ENCODE data around the gene CR1.
"Not testable (repeated sequence)": the region's sequence is repeated elsewhere in the genome, so short reads cannot be mapped to it uniquely, and the experiment has no call there.

Gene CR1

GRCh38 chr1:207495801-207496792 is at the start of gene CR1:
Gene CR1, plus strand, starts transcription at chr1:207496157. Its CDS starts 111 bp downstream, at chr1:207496268.
- intact Hi-C loops (cut with DNase I): loop anchor here (5.0 kb wide), 2 partner anchors 444 to 864 kb away; partner anchors contain the start of genes PFKFB2 and YOD1
- DNase-seq: peak in 4 of 10 donors; percentile 49 to 83 (median 70)

GRCh38 chr1:207453710-207454045 is 42.3 kb upstream of the CR1 start:
- intact Hi-C loops (cut with DNase I): no loop called here
- DNase-seq: no peak

- DNase-seq: peak in 8 of 10 donors; percentile 11 to 89 (median 36)
- intact Hi-C loops (cut with DNase I): no loop called here
Measured at GRCh38 chr1:207454046-207454964, 41.7 kb upstream of the CR1 start, which contains the start of gene CR2. Gene CR2, plus strand, starts transcription at chr1:207454328. Its CDS starts 91 bp downstream, at chr1:207454419.

- intact Hi-C loops (cut with DNase I): no loop called here
- no peak for DNase-seq
Measured at GRCh38 chr1:207455183-207455754, 40.7 kb upstream of the CR1 start.

GRCh38 chr1:207458414-207458813 is 37.5 kb upstream of the CR1 start:
- no peak for DNase-seq
- intact Hi-C loops (cut with DNase I): no loop called here

- intact Hi-C loops (cut with DNase I): no loop called here
- no peak for DNase-seq
Measured at GRCh38 chr1:207459008-207459407, 36.9 kb upstream of the CR1 start.

- DNase-seq: no peak
- intact Hi-C loops (cut with DNase I): no loop called here
Measured at GRCh38 chr1:207461649-207462048, 34.3 kb upstream of the CR1 start.

GRCh38 chr1:207462535-207462934 is 33.4 kb upstream of the CR1 start:
- DNase-seq: no peak
- intact Hi-C loops (cut with DNase I): no loop called here

GRCh38 chr1:207463021-207463420 is 32.9 kb upstream of the CR1 start:
- no peak for DNase-seq
- intact Hi-C loops (cut with DNase I): no loop called here

- no peak for DNase-seq
- intact Hi-C loops (cut with DNase I): no loop called here
Measured at GRCh38 chr1:207463571-207463970, 32.4 kb upstream of the CR1 start.

GRCh38 chr1:207470927-207471326 is 25.0 kb upstream of the CR1 start:
- DNase-seq: no peak
- intact Hi-C loops (cut with DNase I): no loop called here

GRCh38 chr1:207474210-207474609 is 21.7 kb upstream of the CR1 start:
- intact Hi-C loops (cut with DNase I): no loop called here
- DNase-seq: no peak

GRCh38 chr1:207486198-207486597 is 9.8 kb upstream of the CR1 start:
- intact Hi-C loops (cut with DNase I): no loop called here

GRCh38 chr1:207487636-207488035 is 8.3 kb upstream of the CR1 start:
- no peak for DNase-seq

More at GRCh38 chr1:207486198-207486597, 9.8 kb upstream of the CR1 start:
- DNase-seq: no peak

GRCh38 chr1:207493212-207493611 is 2.7 kb upstream of the CR1 start:
- DNase-seq: no peak
- intact Hi-C loops (cut with DNase I): no loop called here

More at GRCh38 chr1:207487636-207488035, 8.3 kb upstream of the CR1 start:
- intact Hi-C loops (cut with DNase I): no loop called here

GRCh38 chr1:207494171-207494570 is 1.8 kb upstream of the CR1 start:
- DNase-seq: no peak
- intact Hi-C loops (cut with DNase I): no loop called here

- not testable (repeated sequence) for DNase-seq
- intact Hi-C loops (cut with DNase I): loop anchor here (5.0 kb wide), 2 partner anchors 443 to 863 kb away; partner anchors contain the start of genes PFKFB2 and YOD1
Measured at GRCh38 chr1:207495281-207495680, 676 bp upstream of the CR1 start.

- intact Hi-C loops (cut with DNase I): loop anchor here (2.0 to 5.0 kb wide), 3 partner anchors 413 to 866 kb away; partner anchors contain the start of genes PFKFB2 and YOD1
- DNase-seq: no peak
Measured at GRCh38 chr1:207497941-207498340, 2.0 kb downstream of the CR1 start.

- DNase-seq: peak; percentile 39 to 96 (median 72)
- intact Hi-C loops (cut with DNase I): loop anchor here (2.0 to 5.0 kb wide), 3 partner anchors 415 to 867 kb away; partner anchors contain the start of genes PFKFB2 and YOD1
Measured at GRCh38 chr1:207499573-207499972, 3.6 kb downstream of the CR1 start.

GRCh38 chr1:207500306-207500705 is 4.3 kb downstream of the CR1 start:
- intact Hi-C loops (cut with DNase I): no loop called here

More at GRCh38 chr1:207500306-207500705, 4.3 kb downstream of the CR1 start:
- no peak for DNase-seq
